NK-92 treated with Interleukin-12 subunit alpha and Interleukin-12 subunit beta, amount 100 ng/mL, for 24 hours (cell line): ENCODE data around the gene EHD1.
"Not testable (repeated sequence)": the region's sequence is repeated elsewhere in the genome, so short reads cannot be mapped to it uniquely, and the experiment has no call there.

ENCODE experiments used
- DNase-seq: peaks from one replicate; lab custom pipeline; 2025; lab: John Stamatoyannopoulos, UW

Gene EHD1

GRCh38 chr11:64826578-64827450 is 51.6 kb downstream of the EHD1 start:
- DNase-seq, result no peak

GRCh38 chr11:64826062-64826461 is 52.4 kb downstream of the EHD1 start:
- no peak for DNase-seq

- no peak for DNase-seq
Measured at GRCh38 chr11:64823568-64824119, 54.8 kb downstream of the EHD1 start.

GRCh38 chr11:64817476-64817875 is 60.9 kb downstream of the EHD1 start:
- DNase-seq, result no peak

- not testable (repeated sequence) for DNase-seq
Measured at GRCh38 chr11:64815433-64815832, 63.0 kb downstream of the EHD1 start.

GRCh38 chr11:64814712-64815187 is 63.7 kb downstream of the EHD1 start:
- no peak for DNase-seq

GRCh38 chr11:64813826-64814225 is 64.6 kb downstream of the EHD1 start:
- DNase-seq, result no peak

GRCh38 chr11:64810891-64811272 is 67.5 kb downstream of the EHD1 start:
- DNase-seq, result no peak

GRCh38 chr11:64810271-64810890 is 68.0 kb downstream of the EHD1 start, which contains the start of gene MEN1:
MEN1 (minus strand) TSS chr11:64810551; CDS start chr11:64810109, 442 bp downstream.
- DNase-seq, result peak; percentile 83

- DNase-seq, result no peak
Measured at GRCh38 chr11:64809781-64810241, 68.6 kb downstream of the EHD1 start.

- DNase-seq, result no peak
Measured at GRCh38 chr11:64805481-64805880, 72.9 kb downstream of the EHD1 start.

GRCh38 chr11:64804346-64805210 is 73.8 kb downstream of the EHD1 start:
- no peak for DNase-seq

- DNase-seq, result no peak
Measured at GRCh38 chr11:64803846-64804345, 74.5 kb downstream of the EHD1 start.

- peak; percentile 64 for DNase-seq
Measured at GRCh38 chr11:64803158-64803845, 75.1 kb downstream of the EHD1 start, which contains the start of gene MAP4K2. MAP4K2 (minus strand) TSS chr11:64803214; CDS start chr11:64803149, 65 bp downstream.

- DNase-seq, result no peak
Measured at GRCh38 chr11:64802370-64803157, 75.9 kb downstream of the EHD1 start.
